Measurements from ENCODE around the gene OR4Q3. TPM values are rescaled to one million over a fixed set of nuclear protein-coding genes. Genes with fewer than 3 reads are reported as not detected.
"Not testable (repeated sequence)": the region's sequence is repeated elsewhere in the genome, so short reads cannot be mapped to it uniquely, and the experiment has no call there.

Gene OR4Q3
- total RNA-seq, 1 experiment from 2014 or later = not detected

DNA sequence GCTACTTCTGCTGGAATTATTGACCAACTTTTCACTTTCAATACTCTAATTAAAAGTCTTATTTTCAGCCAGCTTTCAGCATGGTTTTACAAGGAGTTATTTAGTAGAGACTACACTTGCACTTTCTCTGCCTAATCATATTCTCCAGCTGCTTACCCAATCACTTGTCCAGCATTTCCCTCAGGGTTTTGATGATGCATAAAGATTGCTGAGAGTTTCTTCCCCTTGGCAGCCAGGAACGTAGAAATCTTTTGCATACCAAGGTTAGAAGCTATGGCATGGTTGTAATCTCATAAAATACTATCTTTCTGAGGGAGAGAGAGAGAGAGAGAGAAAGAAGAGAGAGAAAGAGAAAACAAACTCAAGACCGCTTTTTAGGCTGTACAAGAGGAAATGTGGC is 10.8 kb downstream of the OR4Q3 start:
- POLR2A ChIA-PET = no interaction called here
- TF ChIP-seq, protein P1, sequence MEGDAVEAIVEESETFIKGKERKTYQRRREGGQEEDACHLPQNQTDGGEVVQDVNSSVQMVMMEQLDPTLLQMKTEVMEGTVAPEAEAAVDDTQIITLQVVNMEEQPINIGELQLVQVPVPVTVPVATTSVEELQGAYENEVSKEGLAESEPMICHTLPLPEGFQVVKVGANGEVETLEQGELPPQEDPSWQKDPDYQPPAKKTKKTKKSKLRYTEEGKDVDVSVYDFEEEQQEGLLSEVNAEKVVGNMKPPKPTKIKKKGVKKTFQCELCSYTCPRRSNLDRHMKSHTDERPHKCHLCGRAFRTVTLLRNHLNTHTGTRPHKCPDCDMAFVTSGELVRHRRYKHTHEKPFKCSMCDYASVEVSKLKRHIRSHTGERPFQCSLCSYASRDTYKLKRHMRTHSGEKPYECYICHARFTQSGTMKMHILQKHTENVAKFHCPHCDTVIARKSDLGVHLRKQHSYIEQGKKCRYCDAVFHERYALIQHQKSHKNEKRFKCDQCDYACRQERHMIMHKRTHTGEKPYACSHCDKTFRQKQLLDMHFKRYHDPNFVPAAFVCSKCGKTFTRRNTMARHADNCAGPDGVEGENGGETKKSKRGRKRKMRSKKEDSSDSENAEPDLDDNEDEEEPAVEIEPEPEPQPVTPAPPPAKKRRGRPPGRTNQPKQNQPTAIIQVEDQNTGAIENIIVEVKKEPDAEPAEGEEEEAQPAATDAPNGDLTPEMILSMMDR (IDR thresholded peaks at IDR 0.05) = no peak
- H3K4me3 ChIP-seq (ENCODE audit: low read depth in 2 of 2, low read length in 2 of 2) = no peak overlapping the region
- intact Hi-C loops (cut with micrococcal nuclease; ENCODE audit: unreplicated experiment) (no loop called here), in situ Hi-C loops (cut with HindIII; ENCODE audit: low pct_unique_long_range_greater_than_20kb, low sequenced_read_pairs) (no loop called here)
- no peaks in the 10 kb centered on the region for H3K27me3 ChIP-seq (ENCODE audit: control insufficient read depth, insufficient read depth, low read length)
- BruUV-seq (replicated peaks) = no TSS peak
- no peaks in the 10 kb centered on the region for H3K9me3 ChIP-seq (ENCODE audit: control insufficient read depth, insufficient read depth, low read depth, low read length)
- no peak overlapping the region for H3K27ac ChIP-seq (ENCODE audit: low read length)
- H3K4me1 ChIP-seq (ENCODE audit: control insufficient read depth, insufficient read depth, low read length) = no peaks in the 10 kb centered on the region
- no peak for ATAC-seq
- CTCF ChIA-PET = no interaction called here
- H3K36me3 ChIP-seq (ENCODE audit: control insufficient read depth, insufficient read depth, low read length) = no peaks in the 10 kb centered on the region
- no peak for DNase-seq (ENCODE audit: low read depth, low spot score)

- POLR2A ChIA-PET; H3K4me1 ChIP-seq (ENCODE audit: control insufficient read depth, insufficient read depth, low read length); H3K27me3 ChIP-seq (ENCODE audit: control insufficient read depth, insufficient read depth, low read length); H3K9me3 ChIP-seq (ENCODE audit: control insufficient read depth, insufficient read depth, low read depth, low read length); intact Hi-C loops (cut with micrococcal nuclease; ENCODE audit: unreplicated experiment); BruUV-seq (replicated peaks); DNase-seq (ENCODE audit: low read depth, low spot score); H3K36me3 ChIP-seq (ENCODE audit: control insufficient read depth, insufficient read depth, low read length); H3K4me3 ChIP-seq (ENCODE audit: low read depth in 2 of 2, low read length in 2 of 2); H3K27ac ChIP-seq (ENCODE audit: low read length); ATAC-seq; in situ Hi-C loops (cut with HindIII; ENCODE audit: low pct_unique_long_range_greater_than_20kb, low sequenced_read_pairs); CTCF ChIA-PET: not testable (repeated sequence)
Measured at GRCh38 chr14:19771491-19771890, 28.1 kb downstream of the OR4Q3 start.

- Histone ChIP-seq H3K4me3 (ENCODE audit: low read depth in 2 of 2, low read length in 2 of 2) (no peak overlapping the region), H3K36me3 (ENCODE audit: control insufficient read depth, insufficient read depth, low read length) (no peaks in the 10 kb centered on the region), H3K27ac (ENCODE audit: low read length) (no peak overlapping the region), H3K27me3 (ENCODE audit: control insufficient read depth, insufficient read depth, low read length) (no peaks in the 10 kb centered on the region), H3K4me1 (ENCODE audit: control insufficient read depth, insufficient read depth, low read length) (no peaks in the 10 kb centered on the region), H3K9me3 (ENCODE audit: control insufficient read depth, insufficient read depth, low read depth, low read length) (no peaks in the 10 kb centered on the region)
- TF ChIP-seq POLR2AphosphoS5 (IDR thresholded peaks at IDR 0.05; ENCODE audit: low read depth, low read length) (no peak), SIN3A (IDR thresholded peaks at IDR 0.05; ENCODE audit: borderline replicate concordance, insufficient read depth, low read depth, low read length) (no peak), REST (IDR thresholded peaks at IDR 0.05; ENCODE audit: insufficient read depth in 1 of 2, low read depth in 2 of 2, low read length in 1 of 2) (no peak), TCF7L2 (IDR thresholded peaks at IDR 0.05; ENCODE audit: low read depth, low read length) (no peak)
- TF ChIP-seq, protein P1 (IDR thresholded peaks at IDR 0.05) = no peak
- intact Hi-C loops (cut with micrococcal nuclease; ENCODE audit: unreplicated experiment) (no loop called here), in situ Hi-C loops (cut with HindIII; ENCODE audit: low pct_unique_long_range_greater_than_20kb, low sequenced_read_pairs) (no loop called here)
- BruUV-seq (replicated peaks) = no TSS peak
- ChIA-PET CTCF (no interaction called here), POLR2A (no interaction called here)
- ATAC-seq = no peak
- DNase-seq (ENCODE audit: low read depth, low spot score) = no peak
Measured at GRCh38 chr14:19771895-19772430, 28.6 kb downstream of the OR4Q3 start.

- H3K4me1 ChIP-seq (ENCODE audit: control insufficient read depth, insufficient read depth, low read length); POLR2A ChIA-PET; H3K9me3 ChIP-seq (ENCODE audit: control insufficient read depth, insufficient read depth, low read depth, low read length); H3K27me3 ChIP-seq (ENCODE audit: control insufficient read depth, insufficient read depth, low read length); H3K4me3 ChIP-seq (ENCODE audit: low read depth in 2 of 2, low read length in 2 of 2); ATAC-seq; CTCF ChIA-PET; in situ Hi-C loops (cut with HindIII; ENCODE audit: low pct_unique_long_range_greater_than_20kb, low sequenced_read_pairs); DNase-seq (ENCODE audit: low read depth, low spot score); intact Hi-C loops (cut with micrococcal nuclease; ENCODE audit: unreplicated experiment); BruUV-seq (replicated peaks); H3K27ac ChIP-seq (ENCODE audit: low read length); H3K36me3 ChIP-seq (ENCODE audit: control insufficient read depth, insufficient read depth, low read length): not testable (repeated sequence)
Measured at GRCh38 chr14:19772454-19772853, 29.1 kb downstream of the OR4Q3 start.

DNA sequence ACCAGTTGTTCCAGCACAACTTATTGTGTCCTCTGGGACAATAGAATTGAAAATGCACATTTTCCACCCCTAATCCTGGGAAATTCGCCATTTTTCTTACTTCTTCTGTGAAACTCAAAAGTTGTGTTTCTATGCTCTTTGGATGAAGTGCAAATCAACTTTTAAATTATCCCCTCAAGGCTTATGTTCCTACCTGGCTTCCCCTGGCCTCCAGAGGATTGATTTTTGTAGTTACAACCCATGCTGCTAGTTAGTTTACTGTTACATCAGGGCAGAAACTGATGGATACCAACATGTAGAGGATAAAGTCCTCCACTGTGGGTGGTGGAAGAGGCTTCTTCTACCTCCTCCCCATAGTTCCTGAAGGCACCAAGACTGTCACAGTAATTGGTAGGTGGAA is 29.8 kb downstream of the OR4Q3 start, which contains the start of gene OR4M1:
TSS of gene OR4M1 (plus strand) at position 301 of the 400 bp plus-strand sequence. CDS start 6,819 bp downstream, outside the sequence.
- H3K27ac ChIP-seq (ENCODE audit: low read length); H3K27me3 ChIP-seq (ENCODE audit: control insufficient read depth, insufficient read depth, low read length); H3K9me3 ChIP-seq (ENCODE audit: control insufficient read depth, insufficient read depth, low read depth, low read length); POLR2A ChIA-PET; intact Hi-C loops (cut with micrococcal nuclease; ENCODE audit: unreplicated experiment); H3K4me1 ChIP-seq (ENCODE audit: control insufficient read depth, insufficient read depth, low read length); BruUV-seq (replicated peaks); H3K36me3 ChIP-seq (ENCODE audit: control insufficient read depth, insufficient read depth, low read length); in situ Hi-C loops (cut with HindIII; ENCODE audit: low pct_unique_long_range_greater_than_20kb, low sequenced_read_pairs); DNase-seq (ENCODE audit: low read depth, low spot score); ATAC-seq; CTCF ChIA-PET; H3K4me3 ChIP-seq (ENCODE audit: low read depth in 2 of 2, low read length in 2 of 2): not testable (repeated sequence)
